ENCODE results near the gene RUFY3.

DNA sequence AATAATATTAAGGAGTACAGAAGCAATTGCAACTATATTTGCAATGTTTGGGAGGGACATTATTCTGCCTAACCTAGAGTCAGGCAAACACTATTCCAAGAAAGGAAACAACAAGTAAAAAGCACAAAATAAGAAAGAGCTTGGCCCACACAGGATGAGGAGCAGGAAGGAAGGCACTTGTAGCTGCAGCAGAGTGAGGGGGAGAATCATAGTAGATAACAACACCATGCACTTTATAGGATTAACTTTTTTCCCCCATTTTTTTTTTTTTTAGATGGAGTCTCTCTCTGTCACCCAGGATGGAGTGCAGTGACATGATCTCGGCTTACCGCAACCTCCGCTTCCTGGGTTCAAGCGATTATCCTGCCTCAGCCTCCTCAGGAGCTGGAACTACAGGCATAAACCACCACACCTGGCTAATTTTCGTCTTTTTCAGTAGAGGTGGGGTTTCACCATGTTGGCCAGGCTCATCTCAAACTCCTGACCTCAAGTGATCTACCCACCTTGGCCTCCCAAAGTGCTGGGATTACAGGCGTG, 45.1 kb upstream of the RUFY3 start:
- TF ChIP-seq, protein P1, sequence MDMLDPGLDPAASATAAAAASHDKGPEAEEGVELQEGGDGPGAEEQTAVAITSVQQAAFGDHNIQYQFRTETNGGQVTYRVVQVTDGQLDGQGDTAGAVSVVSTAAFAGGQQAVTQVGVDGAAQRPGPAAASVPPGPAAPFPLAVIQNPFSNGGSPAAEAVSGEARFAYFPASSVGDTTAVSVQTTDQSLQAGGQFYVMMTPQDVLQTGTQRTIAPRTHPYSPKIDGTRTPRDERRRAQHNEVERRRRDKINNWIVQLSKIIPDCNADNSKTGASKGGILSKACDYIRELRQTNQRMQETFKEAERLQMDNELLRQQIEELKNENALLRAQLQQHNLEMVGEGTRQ (IDR thresholded peaks at IDR 0.05): no peak
- TF ChIP-seq, protein P2, sequence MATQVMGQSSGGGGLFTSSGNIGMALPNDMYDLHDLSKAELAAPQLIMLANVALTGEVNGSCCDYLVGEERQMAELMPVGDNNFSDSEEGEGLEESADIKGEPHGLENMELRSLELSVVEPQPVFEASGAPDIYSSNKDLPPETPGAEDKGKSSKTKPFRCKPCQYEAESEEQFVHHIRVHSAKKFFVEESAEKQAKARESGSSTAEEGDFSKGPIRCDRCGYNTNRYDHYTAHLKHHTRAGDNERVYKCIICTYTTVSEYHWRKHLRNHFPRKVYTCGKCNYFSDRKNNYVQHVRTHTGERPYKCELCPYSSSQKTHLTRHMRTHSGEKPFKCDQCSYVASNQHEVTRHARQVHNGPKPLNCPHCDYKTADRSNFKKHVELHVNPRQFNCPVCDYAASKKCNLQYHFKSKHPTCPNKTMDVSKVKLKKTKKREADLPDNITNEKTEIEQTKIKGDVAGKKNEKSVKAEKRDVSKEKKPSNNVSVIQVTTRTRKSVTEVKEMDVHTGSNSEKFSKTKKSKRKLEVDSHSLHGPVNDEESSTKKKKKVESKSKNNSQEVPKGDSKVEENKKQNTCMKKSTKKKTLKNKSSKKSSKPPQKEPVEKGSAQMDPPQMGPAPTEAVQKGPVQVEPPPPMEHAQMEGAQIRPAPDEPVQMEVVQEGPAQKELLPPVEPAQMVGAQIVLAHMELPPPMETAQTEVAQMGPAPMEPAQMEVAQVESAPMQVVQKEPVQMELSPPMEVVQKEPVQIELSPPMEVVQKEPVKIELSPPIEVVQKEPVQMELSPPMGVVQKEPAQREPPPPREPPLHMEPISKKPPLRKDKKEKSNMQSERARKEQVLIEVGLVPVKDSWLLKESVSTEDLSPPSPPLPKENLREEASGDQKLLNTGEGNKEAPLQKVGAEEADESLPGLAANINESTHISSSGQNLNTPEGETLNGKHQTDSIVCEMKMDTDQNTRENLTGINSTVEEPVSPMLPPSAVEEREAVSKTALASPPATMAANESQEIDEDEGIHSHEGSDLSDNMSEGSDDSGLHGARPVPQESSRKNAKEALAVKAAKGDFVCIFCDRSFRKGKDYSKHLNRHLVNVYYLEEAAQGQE (IDR thresholded peaks at IDR 0.05): no peak
